ENCODE results near the gene RAPGEF2. TPM values are rescaled to one million over a fixed set of nuclear protein-coding genes. Genes with fewer than 3 reads are reported as not detected.
"Not testable (repeated sequence)": the region's sequence is repeated elsewhere in the genome, so short reads cannot be mapped to it uniquely, and the experiment has no call there.

RAPGEF2 gene
- total RNA-seq, 1 donor from 2014 or later = 251 TPM

DNA sequence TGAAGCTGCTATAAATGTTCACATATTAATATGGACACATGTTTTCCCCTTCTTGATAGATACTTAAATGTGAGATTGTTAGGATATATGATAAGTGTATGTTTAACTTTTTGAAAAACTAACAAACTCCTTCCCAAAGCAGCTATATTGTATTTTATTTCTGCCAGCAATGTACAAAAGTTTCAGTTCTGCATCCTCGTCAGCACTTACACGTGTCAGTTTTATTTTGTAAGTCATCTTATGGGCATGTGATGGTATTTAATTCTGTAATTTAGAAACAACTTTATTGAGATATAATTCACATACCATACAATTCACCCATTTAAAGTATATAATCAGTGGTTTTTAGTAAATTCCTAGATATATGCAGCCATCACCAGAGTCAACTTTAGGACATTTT is 31.6 kb downstream of the RAPGEF2 start:
- no peak for DNase-seq

DNA sequence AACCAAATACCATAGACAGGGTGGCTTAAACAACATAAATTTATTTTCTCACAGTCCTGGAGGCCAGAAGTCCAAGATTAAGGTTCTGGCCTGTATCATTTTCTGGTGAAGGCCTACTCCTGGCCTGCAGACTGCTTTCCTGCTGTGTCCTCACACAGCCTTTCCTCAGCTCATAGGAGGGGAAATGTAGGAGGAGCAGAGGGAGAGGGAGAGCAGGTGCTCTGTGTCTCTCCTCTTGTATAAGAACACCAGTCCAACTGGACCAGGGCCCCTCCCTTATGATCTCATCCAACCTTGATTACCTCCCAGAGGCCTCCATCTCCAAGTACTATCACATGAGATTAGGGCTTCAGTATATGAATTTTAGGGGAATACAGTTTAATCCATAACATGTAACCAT is 34.3 kb downstream of the RAPGEF2 start:
- DNase-seq = no peak

DNA sequence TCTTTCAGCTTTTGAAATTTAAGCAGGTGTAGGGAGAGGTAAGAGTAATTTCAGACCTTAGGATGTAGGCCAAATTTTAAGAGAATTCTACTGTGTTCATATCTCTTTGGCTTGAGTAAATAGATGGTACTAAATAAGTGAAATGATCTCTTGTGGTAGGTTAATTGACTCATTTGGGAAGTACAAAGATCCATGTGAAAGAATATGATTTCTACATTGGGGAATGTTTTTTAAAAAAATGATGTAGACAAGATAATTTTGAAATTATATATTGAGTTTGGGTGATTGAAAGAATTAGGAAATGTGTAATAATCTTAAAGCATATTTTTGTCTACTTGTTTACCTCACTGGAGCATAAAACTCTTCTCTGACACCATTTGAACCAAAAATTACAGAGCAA is 35.6 kb downstream of the RAPGEF2 start:
- no peak for DNase-seq

DNA sequence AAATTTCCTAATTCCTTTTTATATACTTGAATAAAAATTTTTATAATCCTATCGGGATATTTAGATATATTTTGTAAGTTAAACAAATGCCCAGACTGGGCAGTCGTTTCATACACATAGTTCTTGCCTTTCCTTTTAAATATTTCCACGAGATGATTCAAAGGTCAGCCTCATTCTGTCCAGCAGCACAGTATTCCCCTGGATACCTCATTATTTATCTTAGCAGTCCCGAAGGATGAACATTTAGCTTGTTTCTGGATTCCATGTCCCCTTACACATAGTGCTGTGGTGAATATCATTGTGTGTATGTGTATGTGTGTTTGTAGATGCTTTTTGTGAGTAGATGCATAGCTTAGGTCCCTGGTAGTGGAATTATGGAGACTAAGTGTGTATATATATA is 38.3 kb downstream of the RAPGEF2 start:
- DNase-seq = no peak

DNA sequence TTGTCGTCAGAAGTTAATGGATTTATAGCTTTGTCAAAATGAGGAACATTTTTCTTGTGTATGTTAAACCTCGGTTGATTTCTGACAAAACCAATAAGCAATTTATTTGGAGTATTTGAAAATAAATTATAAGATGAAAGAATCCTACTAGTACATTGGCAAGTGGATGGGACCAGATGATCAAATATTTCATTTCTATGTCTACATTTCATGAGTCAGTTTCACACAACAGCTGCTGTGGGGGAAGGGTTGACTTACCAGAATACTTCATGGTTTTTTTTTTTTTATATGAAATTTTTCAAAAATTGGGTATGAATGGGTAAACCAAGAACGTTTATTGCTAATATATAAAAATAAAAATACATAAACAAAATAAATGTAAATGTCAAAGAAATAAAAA is 39.4 kb downstream of the RAPGEF2 start:
- DNase-seq = no peak

DNA sequence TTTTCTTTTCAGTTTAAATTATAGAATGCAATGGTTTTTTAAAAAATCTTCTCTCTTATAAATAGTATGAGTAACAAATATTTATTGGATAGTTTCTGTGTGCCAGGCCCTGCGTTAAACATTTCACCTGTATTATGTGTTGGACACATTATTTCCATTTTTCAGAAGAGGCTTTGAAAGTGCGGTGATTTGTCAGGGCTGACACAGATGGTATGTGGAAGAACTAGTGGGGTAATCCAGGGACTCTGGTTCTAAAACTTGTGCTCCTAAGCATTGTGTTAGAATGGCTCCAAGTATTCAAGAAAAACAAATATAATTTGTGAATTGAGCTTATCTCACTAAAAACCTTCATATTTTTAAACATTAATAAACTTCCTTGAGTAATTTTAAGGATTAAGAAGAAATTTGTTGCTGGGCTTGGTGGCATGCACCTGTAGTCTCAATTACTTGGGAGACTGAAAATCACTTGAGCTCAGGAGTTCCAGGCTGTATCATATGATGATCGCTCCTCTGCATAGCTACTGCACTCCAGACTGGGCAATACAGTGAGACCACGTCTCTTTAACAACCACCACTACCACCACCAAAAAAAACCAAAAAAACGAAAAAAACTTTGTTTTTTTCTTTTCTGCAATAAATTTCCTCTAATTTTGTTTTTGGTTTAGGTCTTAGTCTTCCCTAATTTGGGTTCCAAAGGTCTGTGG is 40.0 kb downstream of the RAPGEF2 start:
- DNase-seq = no peak

DNA sequence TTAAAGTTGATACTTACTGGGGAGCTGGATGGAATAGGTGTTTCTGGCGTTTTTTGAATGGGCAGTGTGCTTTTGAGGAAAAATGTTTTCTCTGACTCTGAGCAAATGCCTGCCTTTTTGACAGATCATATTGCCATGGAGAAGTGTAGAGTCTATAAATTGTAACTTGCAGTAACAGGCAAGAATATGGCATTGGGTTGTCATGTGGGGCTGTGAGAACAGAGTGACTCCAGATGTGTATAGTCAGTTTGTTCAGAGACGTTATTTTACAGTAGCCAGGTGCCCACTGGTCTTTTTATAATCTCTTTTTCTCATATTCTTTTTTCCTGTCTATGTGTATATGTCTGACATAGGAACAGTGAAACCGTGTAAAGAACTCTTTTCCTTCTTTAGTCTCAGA is 40.8 kb downstream of the RAPGEF2 start:
- no peak for DNase-seq

DNA sequence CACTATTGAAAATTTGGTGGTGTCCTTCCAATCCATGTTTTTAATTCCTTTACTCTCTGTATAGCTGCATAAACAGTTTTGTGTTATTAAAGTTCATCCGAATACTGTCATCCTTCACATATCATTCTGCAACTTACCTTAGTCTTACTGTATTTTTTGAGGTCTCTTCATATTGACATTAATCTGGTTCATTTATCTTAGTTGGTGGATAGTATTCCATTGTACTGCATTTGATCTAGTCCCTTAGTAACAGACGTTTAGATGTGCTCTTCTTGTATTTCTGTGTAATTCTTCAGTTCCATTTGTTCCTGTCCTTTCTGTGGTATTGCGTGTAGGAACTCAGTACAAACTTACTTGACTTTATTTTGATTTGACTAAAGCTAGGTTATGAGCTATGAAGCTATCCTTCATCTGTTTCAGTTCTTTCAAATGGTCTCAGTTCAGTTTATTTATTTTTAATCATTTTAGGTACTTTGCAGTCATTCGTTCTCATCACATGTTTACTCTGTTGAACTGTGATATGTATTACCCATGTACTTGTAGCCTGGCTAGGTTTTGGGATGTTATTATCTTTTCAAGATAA is 41.3 kb downstream of the RAPGEF2 start:
- no peak for DNase-seq

DNA sequence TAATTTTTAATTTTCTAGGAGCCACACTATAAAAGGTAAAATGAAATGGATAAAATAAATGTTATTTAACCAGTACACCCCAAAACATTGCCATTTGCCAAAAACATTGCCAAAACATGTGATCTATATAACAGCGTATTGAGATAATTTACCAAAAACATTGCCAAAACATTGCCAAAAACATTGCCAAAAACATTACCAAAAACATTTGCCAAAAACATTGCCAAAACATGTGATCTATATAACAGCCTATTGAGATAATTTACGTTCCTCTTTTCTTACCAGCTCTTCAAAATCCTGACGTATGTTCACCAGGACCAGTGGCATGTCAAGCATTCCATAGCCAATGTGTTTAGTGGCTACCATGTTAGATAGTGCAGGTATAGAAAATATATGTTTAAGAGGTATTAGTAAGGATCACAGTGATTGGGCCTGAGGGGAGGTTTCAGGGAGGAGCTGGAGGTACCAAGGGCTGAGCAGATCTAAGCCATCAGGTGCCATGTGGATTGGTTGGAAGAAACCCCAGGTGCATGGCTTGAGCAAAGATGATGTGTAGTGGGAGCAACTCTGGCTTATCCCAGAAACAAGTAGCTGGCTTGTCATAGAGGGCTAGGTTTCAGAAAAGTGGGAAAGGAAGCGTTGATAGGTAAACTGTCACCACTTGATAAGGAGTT is 42.6 kb downstream of the RAPGEF2 start:
- no peak for DNase-seq

DNA sequence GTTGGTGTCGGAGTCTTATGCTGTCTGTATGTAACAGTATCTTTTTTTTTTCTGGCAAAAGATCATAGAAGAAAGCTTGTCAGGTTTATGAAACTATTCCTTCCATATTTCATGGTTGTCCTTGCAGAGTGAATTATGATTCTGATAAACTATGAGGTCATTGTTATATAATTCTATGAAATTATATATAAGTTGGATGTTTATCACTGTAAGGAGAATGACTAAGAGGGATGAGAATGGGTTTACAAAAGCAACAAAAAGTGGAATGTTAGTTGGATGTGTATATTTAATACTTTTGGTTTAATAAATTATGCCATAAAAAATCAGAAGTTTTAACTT is 43.1 kb downstream of the RAPGEF2 start:
- DNase-seq = no peak

DNA sequence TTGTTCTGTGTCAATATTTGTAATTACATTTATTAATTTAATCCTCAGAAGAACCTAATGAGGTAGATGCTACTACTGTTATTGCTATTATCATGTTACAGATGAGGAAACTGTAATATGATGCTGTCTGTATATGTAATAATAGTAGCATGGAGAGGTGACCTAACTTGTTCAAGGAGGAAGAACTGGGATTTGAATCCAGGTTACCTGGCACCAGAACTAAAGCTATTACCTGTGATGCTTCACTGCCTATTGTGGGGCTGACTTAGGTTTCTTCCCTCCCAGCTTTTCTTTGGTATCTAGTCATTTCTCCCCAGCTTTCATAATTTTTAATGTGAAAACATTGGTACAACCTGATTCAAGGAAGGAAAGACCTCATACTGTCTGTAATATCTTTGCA is 43.6 kb downstream of the RAPGEF2 start:
- DNase-seq = no peak

DNA sequence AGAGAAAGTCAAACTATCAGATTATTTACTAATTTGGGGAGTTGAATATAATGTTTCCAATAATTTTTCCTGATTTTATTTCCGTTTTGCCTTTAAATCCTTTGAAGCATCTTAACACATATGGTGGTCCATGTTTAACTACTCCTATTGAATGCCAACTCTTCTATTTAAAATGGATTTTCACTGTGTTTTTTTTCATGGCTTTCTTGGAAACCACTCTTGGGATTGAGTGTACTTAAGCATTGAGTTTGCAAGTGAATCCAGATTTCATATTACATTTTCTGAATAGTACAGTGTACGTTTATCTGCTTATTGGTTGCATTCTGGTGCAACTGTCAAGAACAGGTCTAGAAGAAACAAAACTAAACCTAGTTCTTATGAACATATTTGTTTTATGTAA is 45.6 kb downstream of the RAPGEF2 start:
- DNase-seq = no peak

DNA sequence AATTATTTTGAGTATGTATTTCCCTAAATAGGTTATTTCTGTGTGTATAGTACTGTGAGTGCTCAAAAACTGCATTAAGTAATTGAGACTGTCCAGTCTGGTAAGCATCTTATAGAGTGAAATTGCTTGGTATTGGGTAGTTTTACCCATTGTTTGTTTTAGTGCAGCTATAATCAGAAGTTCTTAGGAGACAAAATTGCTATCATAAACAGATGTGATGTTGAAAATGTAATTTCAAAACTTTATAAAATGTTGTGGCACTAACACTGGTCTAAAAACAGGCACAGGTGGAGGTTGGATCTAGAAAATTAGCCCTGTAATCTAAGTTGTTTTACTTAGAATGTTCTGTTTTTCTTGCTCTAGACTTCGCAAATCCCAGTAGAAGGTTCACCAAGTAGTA is 46.8 kb downstream of the RAPGEF2 start:
- no peak for DNase-seq

DNA sequence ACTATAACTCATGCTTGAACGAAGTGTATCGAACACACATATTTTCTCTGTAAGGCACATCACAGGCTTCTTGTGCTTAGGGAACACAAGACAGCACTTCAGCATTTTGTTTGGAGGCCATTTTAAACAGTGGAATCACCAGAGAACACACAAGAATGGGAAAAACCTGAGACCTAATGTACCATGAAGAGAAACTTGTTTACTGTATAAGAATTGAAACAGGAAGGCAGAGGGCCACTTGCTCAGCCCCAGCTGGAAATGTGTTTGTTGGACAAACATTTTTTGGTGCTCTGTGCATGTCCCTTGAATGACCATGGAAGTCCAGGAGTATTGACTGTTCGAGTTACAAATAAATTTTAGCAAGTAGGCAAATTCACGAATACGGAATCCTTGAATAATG is 47.5 kb downstream of the RAPGEF2 start:
- no peak for DNase-seq

DNA sequence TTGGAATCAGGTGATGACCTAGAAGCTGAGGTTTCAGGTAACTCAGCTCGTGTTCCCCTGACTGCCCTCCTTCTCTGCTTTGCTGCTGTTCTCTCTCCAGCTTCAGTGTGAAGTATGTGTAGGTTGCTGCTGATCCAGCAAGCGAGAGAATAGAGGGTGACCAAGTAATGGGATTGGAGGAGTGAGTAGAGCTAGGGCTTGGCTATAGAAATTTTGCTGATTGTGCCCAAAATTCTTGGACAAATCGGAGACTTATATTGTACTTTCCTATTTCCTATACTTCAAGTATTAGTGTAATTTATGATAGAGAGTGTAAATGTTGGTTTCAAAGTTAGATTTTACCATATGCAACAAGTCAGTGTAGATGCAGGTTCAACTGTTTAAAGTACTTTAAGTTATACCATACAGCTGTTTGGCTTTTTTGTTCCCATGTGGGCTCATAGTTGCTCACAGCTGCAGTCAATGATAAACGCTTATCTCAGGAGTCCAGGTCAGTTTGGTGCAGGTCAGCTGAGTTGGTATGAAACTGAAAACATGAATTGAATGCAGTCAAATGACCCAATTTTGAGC is 48.0 kb downstream of the RAPGEF2 start:
- DNase-seq = no peak

DNA sequence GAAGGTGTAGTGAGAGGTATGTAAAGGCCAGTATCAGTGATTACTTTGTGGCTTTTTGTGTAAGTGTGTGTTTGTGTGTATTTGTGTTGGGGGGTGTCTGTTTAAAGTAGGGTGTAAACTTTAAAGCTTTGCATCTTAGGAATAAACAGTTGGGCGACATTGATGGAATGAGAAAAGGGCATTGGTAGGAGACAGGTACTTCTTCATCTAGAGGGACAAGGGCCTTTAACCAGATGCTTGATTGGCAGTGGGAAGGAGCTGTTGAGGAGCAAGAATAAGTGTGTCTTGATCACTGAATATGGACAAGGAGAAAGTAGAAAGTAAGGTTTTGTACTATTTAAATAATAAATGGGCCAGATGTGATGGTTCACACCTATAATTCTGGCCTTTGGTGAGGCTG is 48.8 kb downstream of the RAPGEF2 start:
- no peak for DNase-seq

DNA sequence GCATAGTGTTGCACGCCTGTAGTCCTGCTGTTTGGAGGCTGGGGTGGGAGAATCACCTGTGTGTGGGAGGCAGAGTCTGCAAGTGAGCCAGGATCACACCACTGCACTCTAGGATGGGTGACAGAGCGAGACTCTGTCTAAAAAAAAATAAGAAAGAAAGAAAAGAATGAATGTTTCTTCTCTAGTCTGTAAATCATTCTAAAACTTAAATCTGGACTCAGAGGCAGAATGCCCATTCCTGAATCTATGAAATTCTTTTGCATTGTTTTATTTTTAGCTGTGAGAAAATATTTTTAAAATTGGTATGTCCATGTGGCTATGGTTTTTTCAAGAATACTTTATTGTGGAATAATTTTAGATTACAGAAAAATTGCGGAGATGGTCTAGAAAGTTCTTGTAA is 49.3 kb downstream of the RAPGEF2 start:
- no peak for DNase-seq

DNA sequence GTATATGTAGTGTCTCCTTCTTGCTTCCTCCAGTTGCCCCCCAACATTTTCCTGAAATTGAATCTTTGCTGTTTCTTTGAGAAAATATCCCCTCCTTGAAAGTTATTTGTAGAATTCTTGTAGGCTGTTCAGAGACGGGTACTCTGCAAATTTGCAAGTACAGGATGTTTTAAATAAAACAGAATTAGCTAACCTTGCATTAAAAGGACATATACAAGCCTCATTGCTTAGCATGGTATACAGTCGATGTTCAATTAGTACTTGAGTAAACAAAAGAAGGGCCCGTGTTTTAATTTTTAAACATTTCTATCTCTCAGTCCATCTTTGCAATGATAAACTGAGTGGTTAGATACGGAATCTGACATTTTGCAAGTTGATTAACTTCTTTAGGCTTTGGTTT is 50.8 kb downstream of the RAPGEF2 start:
- no peak for DNase-seq

DNA sequence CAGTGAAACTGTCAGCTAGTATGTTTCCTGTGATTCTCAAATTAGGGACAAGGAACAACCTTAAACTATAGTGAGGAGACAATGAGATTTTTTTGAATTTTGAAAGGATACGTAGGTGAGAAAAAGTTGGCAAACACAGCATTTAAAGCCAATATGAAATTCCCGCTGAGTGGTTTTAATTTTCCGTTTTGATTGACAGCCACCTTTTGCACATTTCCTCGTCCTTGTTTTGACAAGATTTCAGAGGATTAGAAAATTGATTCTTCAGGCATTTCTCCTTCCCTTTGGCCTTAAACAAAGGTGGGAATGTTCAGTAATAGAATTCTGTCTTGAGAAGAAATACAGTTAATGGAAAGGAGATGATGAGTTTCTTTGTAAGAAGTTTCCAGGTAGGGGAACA is 52.2 kb downstream of the RAPGEF2 start:
- no peak for DNase-seq

DNA sequence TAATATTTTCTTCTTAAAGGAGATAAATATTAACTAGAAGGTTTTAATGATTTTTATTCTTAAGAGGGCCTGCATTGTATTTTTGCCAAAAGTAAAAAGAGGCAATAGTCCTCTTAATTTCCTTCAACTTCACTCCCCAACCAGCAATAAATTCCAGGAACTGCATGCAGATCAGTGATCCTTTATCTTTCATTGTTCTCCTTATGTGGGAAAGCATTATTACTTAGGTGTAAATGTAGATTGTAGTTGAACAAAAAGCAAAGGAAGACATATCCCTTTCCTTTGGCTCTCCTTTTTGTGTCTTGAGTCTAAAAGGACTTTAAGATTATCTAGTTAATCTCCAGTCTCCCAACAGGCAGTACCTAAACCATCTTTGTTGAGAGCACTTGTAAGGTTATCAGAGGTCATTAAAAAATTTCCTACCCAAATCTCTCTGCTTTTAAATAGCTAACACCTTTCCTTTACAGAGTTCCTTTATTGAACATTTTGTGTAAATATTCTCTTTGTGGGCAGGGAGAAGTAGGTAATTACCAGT is 55.3 kb downstream of the RAPGEF2 start:
- no peak for DNase-seq

DNA sequence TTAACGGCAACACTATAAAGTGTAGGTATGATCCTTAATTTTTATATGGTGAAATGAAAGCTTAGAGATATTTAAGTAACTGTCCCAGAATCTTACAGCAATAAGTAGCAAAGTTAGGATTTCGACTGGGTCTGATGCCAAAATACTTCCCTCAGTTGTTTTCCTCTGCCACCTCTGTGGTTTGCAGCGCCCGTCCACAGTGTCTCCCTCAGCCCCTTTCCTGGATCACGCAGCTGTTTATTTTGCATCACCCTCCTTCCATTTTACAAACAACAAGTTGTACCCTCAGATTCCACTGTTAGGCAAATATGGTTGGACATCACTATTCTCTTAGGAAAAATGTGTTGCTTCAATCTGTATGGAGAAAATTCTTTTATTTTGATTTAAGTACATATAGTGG is 56.1 kb downstream of the RAPGEF2 start:
- no peak for DNase-seq

DNA sequence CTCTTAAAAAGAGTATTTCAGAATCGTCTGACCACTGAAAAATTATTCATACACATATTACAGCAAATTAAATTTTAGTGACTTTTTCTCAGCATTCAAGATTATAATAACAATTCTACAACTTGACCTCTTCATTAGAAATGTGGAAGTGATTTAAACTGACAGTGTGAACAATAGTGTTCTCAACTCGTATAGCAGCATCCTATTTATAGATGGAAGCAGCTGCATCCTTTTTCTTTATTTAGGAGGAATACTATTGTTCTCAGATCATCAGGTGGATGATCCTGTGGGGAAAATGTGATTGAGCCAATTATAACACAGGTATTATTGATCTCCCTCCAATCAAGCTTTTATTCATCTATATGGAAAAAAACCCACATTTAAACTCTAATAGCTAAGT is 56.7 kb downstream of the RAPGEF2 start:
- no peak for DNase-seq

DNA sequence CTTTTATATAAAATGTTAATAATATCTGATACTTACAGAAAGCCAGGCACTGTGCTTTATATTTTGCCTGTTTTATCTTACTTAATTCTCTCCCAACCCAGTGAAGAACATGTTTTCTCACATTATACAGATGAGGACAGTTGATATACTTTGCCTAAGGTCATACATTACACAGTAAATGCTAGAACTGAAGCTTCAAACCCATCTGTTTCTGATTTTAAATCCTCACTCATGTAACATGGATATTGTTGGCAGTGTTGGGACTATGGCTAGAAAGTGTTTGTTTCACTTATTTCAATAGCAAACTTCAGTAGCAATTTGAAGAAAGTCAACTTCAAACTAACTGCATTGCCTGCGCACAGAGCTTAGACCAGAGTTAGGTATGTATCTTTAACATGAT is 57.4 kb downstream of the RAPGEF2 start:
- DNase-seq = no peak

DNA sequence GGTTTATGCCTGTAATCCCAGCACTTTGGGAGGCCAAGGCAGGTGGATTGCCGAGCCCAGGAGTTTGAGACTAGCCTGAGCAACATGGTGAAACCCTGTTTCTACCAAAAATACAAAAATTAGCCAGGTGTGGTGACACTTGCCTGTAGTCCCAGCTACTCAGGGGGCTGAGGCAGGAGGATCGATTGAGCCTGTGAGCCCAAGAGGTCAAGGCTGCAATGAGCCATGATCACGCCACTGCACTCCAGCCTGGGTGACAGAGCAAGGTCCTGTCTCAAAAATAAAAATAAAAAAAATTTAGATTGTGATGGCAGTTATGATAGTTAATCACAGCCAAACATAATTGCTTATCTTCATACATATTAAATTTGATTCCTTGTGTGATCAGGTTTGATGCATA is 58.6 kb downstream of the RAPGEF2 start:
- DNase-seq = not testable (repeated sequence)

All from occipital lobe (tissue), 2 donors.